Suppressor macrophage treated with lipopolysaccharide for 4 hours (primary cell): ENCODE data around the gene CFHR2.
"Not testable (repeated sequence)": the region's sequence is repeated elsewhere in the genome, so short reads cannot be mapped to it uniquely, and the experiment has no call there.

ENCODE experiments used
- DNase-seq: peaks from one replicate; pipeline ENCODE4 v3.0.0-alpha.2; 2020

Gene CFHR2

DNA sequence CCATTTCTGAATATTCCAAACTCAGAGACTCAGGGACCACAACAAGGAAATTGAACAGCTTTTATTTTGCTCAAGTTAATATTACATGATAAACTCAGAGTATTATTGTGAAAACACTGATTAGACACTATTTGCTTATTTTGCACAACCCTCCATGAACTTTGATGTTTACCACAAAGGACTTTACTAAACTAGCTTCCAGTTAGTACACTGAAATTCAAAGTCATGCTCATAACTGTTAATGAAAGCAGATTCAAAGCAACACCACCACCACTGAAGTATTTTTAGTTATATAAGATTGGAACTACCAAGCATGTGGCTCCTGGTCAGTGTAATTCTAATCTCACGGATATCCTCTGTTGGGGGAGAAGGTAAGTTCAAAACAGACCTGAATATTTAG, at the start of gene CFHR2:
TSS of gene CFHR2 (plus strand) at position 171 of the 400 bp plus-strand sequence. CDS start at position 314, 143 bp downstream.
- DNase-seq = not testable (repeated sequence)

DNA sequence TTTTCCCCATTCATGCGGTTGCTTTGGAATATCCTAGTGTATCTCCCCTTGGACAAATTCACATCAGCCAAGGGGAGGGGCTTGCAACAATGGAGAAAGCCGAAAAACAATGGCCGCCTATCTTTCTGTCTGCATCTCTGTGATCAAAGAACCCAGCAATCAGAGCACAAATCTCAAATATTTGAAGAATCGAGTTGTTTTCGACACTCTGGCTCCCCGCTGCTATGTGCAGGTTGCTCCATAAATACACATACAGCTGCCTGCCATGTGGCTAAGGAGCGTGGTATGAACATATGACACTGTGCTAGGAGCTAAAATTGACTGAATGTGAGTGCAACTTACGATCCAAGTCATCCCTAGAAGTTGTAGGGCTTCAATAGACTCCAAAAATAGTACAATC, 47.2 kb upstream of the CFHR2 start:
- DNase-seq = no peak

DNA sequence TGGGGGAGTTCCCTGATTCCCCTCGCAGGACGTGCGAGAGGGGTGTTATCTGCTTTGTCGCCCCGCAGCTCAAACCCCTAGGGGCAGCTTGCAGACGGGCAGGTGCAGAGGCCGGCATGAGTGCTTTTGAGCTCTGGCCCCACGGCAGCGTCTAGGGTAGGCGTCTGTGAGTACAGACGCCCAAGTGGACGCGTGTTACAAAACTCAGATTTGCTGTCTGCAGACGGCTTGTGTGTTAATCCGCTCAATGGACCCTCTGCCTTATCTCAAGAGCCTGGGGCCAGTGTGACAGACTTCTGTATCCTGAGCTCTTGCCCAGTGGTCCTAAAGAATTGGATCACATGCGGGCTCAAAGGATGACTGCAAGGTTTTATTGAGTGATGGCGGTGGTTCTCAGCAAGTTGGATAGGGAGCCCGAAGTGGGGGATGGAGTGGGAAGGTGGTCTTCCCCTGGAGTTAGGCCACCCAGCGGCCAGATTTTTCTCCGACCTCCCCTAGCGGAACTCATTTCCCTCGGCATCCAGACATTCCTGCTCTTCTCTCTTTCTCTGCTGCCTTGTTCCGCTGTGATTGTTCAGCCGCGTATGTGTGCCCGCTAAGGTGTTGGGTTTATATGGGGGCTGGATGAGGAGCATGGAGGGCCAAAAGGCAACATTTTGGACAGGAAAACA, 46.2 kb upstream of the CFHR2 start:
- no peak for DNase-seq

DNA sequence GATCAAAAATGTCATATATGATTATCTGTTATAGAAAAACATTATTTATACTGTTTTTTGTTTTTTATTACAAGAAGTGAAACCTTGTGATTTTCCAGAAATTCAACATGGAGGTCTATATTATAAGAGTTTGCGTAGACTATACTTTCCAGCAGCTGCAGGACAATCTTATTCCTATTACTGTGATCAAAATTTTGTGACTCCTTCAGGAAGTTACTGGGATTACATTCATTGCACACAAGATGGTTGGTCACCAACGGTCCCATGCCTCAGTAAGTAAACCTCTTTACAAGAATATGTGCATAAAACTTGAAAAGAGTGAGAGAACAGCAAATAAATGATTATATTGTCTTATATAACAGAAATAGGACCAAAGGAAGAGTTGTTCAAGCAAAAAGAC, 41.2 kb upstream of the CFHR2 start:
- DNase-seq = no peak

DNA sequence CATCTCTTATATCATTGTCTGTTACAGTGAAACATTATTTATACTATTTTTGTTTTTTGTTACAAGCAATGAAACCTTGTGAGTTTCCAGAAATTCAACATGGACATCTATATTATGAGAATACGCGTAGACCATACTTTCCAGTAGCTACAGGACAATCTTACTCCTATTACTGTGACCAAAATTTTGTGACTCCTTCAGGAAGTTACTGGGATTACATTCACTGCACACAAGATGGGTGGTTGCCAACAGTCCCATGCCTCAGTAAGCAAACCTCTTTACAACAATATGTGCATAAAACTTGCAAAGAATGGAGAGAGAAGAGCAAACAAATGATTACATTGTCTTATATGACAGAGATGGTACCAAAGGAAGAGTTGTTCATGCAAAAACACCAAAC, 33.3 kb upstream of the CFHR2 start:
- DNase-seq = no peak

DNA sequence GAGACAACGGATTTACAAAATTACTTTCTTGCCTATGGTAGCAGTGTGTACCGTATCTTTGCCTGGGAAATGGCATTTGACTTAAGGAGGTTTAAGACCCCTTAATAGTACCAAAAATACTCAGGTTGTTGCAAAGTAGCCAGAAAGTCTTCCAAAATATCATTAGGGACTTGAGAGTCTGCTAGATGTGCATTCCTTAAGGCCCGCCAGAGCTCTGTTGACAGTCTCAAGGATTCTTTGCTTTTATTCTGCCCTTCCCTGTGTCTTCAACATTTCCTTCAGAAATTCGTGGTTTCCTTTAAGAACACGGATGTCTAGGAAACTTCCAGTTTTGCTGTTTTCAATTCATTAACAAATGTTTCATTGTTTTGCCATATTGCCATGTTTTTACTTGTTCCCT, 31.3 kb upstream of the CFHR2 start:
- not testable (repeated sequence) for DNase-seq

DNA sequence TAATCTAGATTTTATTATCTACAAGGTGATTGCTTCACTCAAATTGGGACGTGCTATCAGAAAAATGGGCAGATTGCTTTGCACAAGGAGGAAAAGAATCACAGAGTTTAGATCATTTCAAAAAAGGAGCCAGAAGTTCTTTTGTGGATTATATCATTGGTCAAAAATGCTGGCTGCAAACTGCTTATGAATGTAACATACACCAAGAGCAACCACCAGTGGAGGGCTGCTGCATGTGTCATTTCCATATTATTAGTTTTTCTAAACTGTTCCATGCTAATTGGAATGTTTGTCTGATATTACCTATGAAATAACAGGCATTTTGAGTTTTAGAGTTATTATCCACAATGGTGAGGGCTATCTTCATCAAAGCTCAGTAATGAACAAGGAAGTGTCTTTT, 16.7 kb upstream of the CFHR2 start:
- DNase-seq = not testable (repeated sequence)

DNA sequence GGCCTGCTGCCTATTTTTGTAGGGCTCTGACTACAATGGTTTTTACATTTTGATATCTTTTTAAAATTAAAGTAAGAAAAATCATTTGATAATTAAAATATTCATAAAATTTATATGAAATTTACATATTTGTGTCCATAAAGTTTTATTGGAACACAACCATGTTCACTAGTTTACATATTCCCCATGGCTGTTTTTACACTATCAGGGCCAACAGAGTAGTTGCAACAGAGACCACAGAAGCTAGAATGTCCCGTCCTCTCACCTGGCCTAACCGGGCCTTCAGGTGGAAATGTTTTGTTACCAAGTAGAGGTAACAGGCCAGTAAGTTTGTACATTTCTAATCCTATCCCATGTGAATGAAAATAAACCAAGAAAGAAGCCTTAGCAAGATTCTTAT, 10.7 kb upstream of the CFHR2 start:
- DNase-seq = not testable (repeated sequence)

DNA sequence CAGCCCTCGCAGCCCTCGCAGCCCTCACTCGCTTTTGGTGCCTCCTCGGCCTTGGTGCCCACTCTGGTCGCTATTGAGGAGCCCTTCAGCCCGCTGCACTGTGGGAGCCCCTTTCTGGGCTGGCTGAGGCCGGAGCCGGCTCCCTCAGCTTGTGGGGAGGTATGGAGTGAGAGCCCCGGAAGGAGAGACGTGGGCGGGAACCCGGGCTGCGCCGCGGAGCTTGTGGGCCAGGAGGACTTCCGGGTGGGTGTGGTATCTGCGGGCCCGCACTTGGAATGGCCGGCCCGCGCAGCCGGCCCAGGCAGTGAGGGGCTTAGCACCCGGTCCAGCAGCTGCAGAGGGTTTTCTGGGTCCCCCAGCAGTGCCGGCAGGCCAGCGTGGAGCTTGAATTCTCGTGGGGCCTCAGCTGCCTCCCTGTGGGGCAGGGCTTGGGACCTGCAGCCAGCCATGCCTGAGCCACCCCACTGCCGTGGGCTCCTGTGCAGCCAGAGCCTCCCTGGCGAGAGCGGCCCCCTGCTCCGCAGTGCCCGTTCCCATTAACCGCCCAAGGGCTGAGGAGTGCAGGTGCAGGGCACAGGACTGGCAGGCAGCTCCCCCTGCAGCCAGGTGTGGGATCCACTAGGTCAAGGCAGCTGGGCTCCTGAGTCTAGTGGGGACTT, 9.9 kb upstream of the CFHR2 start:
- DNase-seq = no peak

DNA sequence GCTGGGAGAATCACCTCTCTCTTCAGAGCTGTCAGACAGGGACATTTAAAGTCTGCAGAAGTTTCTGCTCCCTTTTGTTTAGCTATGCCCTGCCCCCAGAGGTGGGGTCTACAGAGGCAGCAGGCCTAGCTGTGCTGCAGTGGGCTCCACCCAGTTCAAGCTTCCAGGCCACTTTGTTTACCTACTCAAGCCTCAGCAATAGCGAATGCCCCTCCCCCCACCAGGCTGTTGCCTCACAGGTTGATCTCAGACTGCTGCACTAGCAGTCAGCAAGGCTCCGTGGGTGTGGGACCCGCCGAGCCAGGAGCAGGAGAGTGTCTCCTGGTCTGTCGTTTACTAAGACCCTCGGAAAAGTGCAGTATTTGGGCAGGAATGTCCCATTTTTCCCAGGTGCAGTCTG, 2.1 kb upstream of the CFHR2 start:
- DNase-seq = not testable (repeated sequence)

DNA sequence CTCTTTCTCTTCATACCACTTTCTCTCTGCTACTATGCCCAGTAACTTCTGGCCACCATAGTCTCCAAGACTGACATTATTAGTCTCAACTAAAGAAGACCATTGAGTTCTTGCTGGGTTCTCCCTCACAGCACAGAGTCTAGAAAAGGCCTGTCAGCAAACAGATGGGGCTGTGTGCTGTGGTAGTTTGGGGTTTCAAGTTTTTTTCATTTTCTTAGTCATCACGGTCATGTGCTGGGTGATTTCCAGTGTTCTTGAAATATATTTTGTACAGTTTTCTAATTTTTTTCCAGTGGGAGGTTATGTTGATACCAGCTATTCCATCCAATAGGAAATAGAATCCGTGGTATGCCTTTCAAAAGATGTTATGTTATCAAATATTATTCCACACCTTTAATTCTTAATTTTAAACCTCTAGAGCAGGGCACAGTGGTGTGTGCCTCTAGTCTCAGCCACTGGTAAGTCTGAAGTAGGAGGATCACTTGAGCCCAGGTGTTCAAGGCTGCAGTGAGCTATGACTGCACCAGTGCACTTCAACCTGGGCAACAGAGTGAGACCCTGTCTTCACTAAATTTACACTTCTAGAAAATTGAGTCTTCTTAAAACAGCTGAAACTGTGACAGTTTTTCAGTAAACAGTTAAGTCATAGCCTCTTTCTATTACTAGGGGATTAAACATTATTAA, 8.3 kb downstream of the CFHR2 start:
- DNase-seq = no peak

DNA sequence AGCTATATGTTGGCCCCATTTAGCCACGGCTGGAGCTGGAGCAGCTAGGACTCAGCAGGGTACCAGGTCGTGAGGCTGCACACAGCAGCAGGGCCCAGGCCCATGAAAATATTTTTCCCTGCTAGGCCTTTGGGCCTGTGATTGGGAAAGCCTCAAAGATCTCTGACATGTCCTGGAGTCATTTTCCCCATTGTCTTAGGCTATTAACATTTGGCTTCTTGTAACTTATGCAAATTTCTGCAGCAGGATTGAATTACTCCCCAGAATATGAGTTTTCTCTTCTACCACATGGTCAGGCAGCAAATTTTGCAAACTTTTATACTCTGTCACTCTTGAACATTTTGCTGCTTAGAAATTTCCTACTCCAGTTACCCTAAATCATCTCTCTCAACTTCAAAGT, 11.2 kb downstream of the CFHR2 start:
- DNase-seq = no peak

DNA sequence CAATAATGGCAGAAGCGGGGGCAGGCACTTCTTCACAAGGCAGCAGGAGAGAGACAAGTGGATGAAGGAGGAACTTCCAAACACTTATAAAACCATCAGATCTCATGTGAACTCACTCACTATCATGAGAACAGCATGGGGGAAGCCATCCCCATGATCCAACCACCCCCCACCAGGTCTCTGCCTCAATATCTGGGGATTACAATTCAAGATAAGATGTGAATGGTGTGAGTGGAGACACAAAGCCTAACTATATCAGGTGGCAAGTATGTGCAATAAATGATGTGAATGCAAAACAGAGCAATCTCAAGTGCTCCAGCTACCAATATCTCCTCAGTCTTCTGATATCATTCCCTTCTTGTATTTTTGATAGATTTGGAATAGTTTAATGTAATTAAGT, 12.4 kb downstream of the CFHR2 start:
- no peak for DNase-seq

DNA sequence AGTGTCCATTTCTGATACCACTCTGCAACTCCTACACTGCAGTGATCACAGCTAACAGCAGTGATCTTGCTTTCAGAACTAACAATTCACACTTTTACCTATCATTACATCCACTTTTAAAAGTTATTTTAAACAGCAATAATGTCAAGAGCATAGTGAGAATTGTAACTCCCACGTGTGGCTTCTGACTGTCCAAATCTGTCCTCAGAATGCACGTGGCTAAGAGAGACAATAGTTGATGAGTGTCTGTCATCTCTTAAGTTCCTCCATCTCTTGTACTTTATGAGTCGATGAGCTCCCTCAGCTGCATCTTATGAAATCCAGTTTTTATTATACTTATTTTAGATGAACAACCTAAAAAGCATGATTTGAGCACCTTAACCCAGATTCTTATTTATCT, 17.3 kb downstream of the CFHR2 start:
- no peak for DNase-seq

DNA sequence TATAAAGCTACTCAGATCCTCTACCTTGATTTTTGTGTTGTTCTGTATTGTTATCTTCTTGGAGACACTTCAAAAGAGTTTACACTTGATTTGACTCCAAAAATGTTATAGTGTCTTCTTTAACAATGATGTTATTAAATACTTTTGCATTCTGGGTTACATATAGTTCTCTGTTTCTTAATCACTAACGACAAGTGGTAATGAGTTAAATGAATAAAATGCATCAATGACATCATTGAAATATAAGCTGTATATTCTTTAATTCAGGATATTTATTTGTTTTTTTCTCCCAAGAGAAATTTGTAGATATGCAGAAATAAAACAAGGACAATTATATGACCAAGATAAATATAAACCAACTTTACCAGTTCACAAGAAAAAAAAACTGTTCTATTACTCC, 26.6 kb downstream of the CFHR2 start:
- DNase-seq = no peak

DNA sequence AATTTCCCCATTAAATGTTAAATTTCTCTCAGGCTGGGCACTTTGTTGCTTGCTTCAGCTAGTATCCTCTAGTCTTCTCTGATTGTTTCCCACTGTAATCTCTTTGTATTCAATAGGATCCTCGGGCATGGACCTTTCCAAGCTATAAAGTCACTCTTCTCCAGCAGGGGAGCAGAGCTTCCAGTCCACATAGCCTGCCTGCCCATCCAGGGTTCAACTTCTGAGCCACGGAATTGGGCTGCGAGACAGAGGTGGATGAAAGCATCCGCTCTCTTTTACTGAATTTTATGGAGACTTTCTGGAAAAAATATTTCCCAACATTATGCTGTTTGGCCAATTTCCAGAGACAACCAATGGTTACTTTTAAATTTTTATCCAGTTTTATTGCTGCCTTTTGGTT, 32.7 kb downstream of the CFHR2 start:
- no peak for DNase-seq

DNA sequence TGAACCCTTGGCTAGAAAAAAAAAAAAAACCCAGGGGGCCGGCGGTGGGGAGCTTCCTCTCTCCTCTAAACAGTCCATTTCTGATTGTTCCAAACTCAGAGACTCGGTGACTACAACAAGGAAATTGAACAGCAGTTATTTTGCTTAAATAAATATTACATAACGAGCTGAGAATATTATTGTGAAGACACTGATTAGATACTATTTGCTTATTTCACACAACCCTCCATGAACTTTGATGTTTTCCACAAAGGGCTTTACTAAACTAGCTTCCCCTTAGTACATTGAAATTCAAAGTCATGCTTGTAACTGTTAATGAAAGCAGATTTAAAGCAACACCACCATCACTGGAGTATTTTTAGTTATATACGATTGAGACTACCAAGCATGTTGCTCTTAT, 33.7 kb downstream of the CFHR2 start, which contains the start of gene CFHR5:
TSS of gene CFHR5 (plus strand) at position 279 of the 400 bp plus-strand sequence. CDS start at position 388, 109 bp downstream.
- DNase-seq = no peak

DNA sequence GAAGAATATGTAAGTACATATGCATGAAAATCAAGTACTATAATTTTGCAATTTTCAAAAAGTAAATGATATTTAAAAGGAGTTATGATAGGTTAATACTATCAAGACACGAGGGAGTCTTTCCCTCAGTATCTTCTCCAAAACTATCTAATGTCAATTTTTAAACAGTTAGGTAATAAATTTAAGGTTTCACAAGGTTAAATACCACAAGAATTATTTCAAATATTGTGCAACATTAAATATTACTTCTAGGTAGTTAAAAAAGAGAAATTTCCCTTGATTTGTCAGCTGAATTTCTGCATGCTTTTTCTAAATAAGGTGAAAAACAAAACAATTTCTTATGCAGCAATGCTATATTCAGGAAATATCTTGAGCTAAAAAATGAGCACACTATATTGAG, 37.3 kb downstream of the CFHR2 start:
- DNase-seq = no peak

DNA sequence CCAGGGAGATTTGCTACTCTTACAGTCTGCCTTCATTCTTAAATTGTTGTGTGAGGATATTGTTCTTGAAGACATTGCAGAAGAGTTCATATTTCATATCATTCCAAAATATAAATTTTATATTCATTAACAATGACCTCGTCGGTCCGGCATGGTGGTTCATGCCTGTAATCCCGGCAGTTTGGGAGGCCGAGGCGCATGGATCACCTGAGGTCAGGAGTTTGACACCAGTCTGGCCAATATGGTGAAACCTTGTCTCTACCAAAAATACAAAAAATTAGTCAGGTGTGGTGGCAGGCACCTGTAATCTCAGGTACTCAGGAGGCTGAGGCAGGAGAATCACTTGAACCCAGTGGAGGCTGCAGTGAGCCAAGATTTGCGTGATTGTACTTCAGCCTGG, 38.7 kb downstream of the CFHR2 start:
- DNase-seq = not testable (repeated sequence)

DNA sequence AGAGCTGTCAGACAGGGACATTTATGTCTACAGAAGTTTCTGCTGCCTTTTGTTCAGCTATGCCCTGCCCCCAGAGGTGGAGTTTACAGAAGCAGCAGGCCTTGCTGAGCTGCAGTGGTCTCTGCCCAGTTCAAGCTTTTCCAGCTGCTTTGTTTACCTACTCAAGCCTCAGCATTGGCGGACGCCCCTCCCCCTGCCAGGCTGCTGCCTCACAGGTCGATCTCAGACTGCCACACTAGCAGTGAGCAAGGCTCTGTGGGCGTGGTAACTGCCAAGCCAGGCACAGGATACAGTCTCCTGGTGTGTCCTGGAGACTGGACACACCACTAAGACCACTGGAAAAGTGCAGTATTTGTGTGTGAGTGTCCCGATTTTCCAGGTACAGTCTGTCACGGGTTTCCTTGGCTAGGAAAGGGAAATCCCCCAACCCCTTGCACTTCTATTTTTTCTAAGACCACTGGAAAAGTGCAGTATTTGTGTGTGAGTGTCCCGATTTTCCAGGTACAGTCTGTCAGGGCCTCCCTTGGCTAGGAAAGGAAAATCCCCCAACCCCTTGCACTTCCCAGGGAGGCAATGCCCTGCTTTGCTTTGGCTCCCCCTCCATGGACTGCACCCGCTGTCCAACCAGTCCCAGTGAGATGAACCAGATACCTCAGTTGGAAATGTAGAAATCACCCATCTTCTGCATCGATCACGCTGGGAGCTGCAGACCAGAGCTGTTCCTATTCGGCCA, 48.5 kb downstream of the CFHR2 start:
- DNase-seq = not testable (repeated sequence)

DNA sequence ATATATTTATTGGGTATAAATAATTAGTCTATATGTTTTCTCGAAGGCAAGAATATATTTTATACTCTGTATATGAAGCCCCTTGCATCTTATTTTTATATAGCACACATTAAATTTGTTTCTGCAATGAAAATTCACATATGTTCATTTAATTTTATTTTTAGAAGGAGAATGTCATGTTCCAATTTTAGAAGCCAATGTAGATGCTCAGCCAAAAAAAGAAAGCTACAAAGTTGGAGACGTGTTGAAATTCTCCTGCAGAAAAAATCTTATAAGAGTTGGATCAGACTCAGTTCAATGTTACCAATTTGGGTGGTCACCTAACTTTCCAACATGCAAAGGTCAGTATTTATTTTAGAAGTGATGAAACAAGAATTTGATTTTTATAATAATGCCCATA, 50.4 kb downstream of the CFHR2 start:
- DNase-seq = no peak

DNA sequence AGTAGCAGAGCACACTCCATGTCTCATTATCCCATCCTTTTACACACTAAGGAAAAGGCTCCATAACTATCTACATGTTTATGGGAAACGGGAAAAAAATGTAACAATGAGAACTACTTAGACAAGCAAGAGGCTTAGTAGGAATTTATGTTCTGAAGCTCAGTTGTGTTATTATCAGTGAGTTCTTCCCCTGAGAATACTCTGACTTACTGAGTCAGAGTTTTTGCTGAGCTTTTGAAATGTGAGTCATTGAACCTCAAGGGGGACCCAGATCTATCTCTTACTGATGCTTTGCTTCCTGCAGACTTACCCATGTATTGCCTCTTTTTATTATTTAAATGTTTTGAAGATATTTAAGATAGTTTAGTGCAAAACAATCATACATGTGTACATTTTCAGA, 53.9 kb downstream of the CFHR2 start:
- no peak for DNase-seq

DNA sequence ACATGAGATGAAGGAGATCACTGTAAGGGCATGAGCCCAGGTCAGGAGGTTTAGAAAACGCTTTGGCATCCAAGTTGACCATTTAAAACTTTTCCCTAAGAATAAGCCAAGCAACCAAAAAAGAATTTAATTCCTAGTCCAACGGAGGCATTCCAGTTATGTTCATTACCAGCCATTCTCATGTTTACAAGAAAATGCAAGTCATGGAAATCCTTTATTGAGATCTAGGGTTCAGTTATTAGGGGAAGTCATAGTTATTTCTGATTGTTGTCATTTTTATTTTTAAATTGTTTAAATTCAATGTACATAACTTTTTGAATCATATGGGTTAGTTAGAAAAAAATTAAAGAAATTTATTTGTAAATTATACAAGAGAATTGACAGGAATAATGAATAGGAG, 58.3 kb downstream of the CFHR2 start:
- no peak for DNase-seq
